ENCODE results near the gene HNRNPLL. TPM values are rescaled to one million over a fixed set of nuclear protein-coding genes. Genes with fewer than 3 reads are reported as not detected.

The HNRNPLL gene
- total and polyA plus RNA-seq, 2 of the 13 experiments (the other 11 are each of a cell fraction or from before 2014, with no cell fraction given): 49.4 to 103 TPM

DNA sequence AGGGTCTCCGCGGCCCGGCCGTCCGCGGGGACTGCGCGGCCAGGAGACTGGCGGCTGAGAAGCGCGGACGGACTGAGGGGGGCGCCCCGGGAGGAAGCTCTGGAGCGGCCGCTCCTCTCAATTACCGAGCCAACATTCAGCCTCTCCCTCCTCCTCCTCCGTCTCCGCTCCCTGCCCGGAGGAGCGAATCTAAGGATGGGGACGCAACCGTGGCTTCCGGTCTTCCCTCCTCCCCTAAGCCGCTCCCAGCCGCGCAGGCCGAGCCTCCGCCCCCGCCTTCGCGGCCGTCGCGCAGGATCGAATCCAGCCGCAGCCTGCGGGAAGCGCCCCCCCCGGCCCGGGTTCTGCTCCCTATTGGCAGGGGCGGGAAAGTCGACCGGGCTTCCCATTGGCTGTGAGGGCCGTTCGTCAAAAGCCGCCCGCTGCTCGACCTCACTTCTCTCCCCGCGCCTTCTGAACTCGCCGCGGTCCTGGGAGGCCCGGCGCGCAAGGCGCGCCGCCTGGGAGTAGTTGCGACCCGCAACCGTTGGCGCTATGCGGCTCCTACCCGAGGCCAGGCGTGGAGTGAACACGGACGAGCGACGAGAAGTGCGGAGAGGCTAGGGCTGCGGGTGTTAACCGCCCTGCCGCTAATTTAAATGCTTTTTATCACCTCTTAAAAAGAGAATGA is at the start of gene HNRNPLL (continued):
- TF ChIP-seq GPN1 (CRISPR knock-in tag; IDR thresholded peaks at IDR 0.05; ENCODE audit: borderline replicate concordance) (no peak), ZNF703 (CRISPR knock-in tag; IDR thresholded peaks at IDR 0.05; ENCODE audit: borderline replicate concordance) (peak; percentile 54; the same call in 1 of the 2 replicates), ZFP37 (CRISPR knock-in tag; IDR thresholded peaks at IDR 0.05; ENCODE audit: borderline replicate concordance) (peak; percentile 94), TCF7L2 (IDR thresholded peaks at IDR 0.05; ENCODE audit: low read depth, low read length) (no peak; the same call in 1 of the 2 replicates), ZNF264 (CRISPR knock-in tag; IDR thresholded peaks at IDR 0.05) (peak; percentile 93), WIZ (CRISPR knock-in tag; IDR thresholded peaks at IDR 0.05) (no peak), YEATS4 (CRISPR knock-in tag; IDR thresholded peaks at IDR 0.05; ENCODE audit: borderline replicate concordance) (peak; percentile 86), ISL2 (CRISPR knock-in tag; IDR thresholded peaks at IDR 0.05) (peak; percentile 58), GLI4 (CRISPR knock-in tag; IDR thresholded peaks at IDR 0.05; ENCODE audit: borderline replicate concordance) (no peak), ZNF432 (CRISPR knock-in tag; IDR thresholded peaks at IDR 0.05; ENCODE audit: borderline replicate concordance) (no peak), REPIN1 (CRISPR knock-in tag; IDR thresholded peaks at IDR 0.05; ENCODE audit: borderline replicate concordance, low read depth) (peak; percentile 49; the same call in 1 of the 2 replicates), HMGA1 (CRISPR knock-in tag; conservative IDR thresholded peaks at IDR 0.05) (no peak), ZNF253 (CRISPR knock-in tag; IDR thresholded peaks at IDR 0.05; ENCODE audit: borderline replicate concordance) (no peak), TBX3 (IDR thresholded peaks at IDR 0.05; ENCODE audit: borderline replicate concordance) (0 out of 2 replicates have a peak, but pooled peaks have one; percentile 18), HNF4G (IDR thresholded peaks at IDR 0.05; ENCODE audit: borderline replicate concordance, low read depth, low read length) (peak; percentile 4; the same call in 1 of the 2 replicates), HNF4G (CRISPR knock-in tag; IDR thresholded peaks at IDR 0.05; ENCODE audit: borderline replicate concordance, low read depth) (no peak), ZNF430 (CRISPR knock-in tag; IDR thresholded peaks at IDR 0.05) (no peak; the same call in 1 of the 2 replicates), SSRP1 (CRISPR knock-in tag; IDR thresholded peaks at IDR 0.05) (no peak)
- TF ChIP-seq, protein P1, sequence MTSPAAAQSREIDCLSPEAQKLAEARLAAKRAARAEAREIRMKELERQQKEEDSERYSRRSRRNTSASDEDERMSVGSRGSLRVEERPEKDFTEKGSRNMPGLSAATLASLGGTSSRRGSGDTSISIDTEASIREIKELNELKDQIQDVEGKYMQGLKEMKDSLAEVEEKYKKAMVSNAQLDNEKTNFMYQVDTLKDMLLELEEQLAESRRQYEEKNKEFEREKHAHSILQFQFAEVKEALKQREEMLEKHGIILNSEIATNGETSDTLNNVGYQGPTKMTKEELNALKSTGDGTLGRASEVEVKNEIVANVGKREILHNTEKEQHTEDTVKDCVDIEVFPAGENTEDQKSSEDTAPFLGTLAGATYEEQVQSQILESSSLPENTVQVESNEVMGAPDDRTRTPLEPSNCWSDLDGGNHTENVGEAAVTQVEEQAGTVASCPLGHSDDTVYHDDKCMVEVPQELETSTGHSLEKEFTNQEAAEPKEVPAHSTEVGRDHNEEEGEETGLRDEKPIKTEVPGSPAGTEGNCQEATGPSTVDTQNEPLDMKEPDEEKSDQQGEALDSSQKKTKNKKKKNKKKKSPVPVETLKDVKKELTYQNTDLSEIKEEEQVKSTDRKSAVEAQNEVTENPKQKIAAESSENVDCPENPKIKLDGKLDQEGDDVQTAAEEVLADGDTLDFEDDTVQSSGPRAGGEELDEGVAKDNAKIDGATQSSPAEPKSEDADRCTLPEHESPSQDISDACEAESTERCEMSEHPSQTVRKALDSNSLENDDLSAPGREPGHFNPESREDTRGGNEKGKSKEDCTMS (CRISPR knock-in tag; conservative IDR thresholded peaks at IDR 0.05): no peak
- TF ChIP-seq, protein P2, sequence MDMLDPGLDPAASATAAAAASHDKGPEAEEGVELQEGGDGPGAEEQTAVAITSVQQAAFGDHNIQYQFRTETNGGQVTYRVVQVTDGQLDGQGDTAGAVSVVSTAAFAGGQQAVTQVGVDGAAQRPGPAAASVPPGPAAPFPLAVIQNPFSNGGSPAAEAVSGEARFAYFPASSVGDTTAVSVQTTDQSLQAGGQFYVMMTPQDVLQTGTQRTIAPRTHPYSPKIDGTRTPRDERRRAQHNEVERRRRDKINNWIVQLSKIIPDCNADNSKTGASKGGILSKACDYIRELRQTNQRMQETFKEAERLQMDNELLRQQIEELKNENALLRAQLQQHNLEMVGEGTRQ (IDR thresholded peaks at IDR 0.05; ENCODE audit: low read depth, low read length): no peak
- TF ChIP-seq, protein P2 (CRISPR knock-in tag; IDR thresholded peaks at IDR 0.05; ENCODE audit: borderline replicate concordance): no peak; the same call in 1 of the 2 replicates
- TF ChIP-seq, protein P3, sequence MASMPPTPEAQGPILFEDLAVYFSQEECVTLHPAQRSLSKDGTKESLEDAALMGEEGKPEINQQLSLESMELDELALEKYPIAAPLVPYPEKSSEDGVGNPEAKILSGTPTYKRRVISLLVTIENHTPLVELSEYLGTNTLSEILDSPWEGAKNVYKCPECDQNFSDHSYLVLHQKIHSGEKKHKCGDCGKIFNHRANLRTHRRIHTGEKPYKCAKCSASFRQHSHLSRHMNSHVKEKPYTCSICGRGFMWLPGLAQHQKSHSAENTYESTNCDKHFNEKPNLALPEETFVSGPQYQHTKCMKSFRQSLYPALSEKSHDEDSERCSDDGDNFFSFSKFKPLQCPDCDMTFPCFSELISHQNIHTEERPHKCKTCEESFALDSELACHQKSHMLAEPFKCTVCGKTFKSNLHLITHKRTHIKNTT (CRISPR knock-in tag; IDR thresholded peaks at IDR 0.05): no peak
- TF ChIP-seq, protein P4, sequence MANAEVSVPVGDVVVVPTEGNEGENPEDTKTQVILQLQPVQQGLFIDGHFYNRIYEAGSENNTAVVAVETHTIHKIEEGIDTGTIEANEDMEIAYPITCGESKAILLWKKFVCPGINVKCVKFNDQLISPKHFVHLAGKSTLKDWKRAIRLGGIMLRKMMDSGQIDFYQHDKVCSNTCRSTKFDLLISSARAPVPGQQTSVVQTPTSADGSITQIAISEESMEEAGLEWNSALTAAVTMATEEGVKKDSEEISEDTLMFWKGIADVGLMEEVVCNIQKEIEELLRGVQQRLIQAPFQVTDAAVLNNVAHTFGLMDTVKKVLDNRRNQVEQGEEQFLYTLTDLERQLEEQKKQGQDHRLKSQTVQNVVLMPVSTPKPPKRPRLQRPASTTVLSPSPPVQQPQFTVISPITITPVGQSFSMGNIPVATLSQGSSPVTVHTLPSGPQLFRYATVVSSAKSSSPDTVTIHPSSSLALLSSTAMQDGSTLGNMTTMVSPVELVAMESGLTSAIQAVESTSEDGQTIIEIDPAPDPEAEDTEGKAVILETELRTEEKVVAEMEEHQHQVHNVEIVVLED (CRISPR knock-in tag; IDR thresholded peaks at IDR 0.05; ENCODE audit: borderline replicate concordance): peak; percentile 72; the same call in 1 of the 2 replicates
